Retina (tissue), 1 donor: Measurements from ENCODE around the gene EYS.
"Not testable (repeated sequence)": the region's sequence is repeated elsewhere in the genome, so short reads cannot be mapped to it uniquely, and the experiment has no call there.

ENCODE experiments used
- DNase-seq: peaks from one replicate; pipeline ENCODE4 v3.0.0-alpha.2; 2016

EYS gene

DNA sequence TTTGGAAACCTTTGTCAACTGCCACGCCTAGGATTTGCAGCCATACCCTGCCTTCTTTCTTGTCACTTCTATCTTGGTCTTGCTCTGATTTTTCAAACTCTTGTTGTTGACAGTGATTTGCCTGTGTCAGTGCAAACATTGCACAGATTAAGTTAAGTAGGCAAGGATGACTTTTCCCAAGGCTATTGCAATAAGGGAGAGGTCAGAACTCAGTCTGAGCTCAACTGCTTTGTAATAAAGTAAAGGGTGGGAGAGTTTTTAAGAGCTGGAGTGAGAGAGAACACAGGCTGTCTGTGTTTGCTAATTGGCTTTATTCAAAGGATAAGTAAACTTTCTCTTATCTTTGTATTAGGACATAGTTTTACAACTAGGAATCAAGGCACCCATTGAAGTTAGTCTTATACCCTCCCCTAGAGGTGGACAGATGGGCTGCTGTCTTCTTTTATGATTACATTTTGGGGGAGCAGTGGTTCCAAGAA, 1622.8 kb downstream of the EYS start:
- no peak for DNase-seq

GRCh38 chr6:64083261-64083660, 1623.8 kb downstream of the EYS start:
- DNase-seq: no peak

- no peak for DNase-seq
Observed at GRCh38 chr6:64081453-64081852, 1625.6 kb downstream of the EYS start.

GRCh38 chr6:64074981-64075380, 1632.0 kb downstream of the EYS start:
- DNase-seq: no peak

DNA sequence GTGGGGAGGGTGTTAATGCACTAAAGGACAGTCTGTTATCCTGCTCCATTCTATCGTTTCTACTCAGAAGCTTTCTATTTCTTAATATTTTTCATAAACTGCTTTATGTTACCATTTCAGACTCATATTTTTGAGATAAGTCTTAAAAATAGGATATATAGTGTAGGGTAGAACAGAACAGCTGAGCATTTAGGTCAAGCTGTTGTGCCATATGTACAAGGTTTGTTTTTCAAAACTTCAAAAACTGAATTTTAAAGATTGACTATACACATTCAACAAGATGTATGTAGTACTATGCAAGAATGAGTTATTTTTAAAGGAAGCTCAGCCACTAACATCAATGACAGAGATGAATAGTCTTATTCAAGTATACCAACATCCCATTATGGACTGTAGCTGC, 1634.3 kb downstream of the EYS start:
- no peak for DNase-seq

DNA sequence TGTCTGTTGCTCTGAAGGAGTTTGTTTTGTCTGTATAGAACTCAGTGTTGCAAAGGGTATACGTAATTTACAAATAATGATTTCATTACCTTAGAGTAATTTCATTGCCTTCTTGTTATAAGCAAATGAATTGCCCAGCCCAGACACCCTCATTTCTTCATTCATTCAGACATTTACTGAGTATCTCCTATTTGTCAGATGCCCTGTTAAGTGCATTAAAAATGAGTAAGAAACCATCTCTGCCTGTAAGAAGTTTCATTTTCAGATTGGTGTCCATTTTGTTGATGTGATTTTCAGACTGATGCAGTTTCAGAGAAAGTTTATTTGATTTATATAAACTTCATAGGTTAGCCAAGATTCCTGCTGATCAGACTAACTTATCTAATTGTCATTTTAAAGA, 1642.1 kb downstream of the EYS start:
- DNase-seq: no peak

GRCh38 chr6:64062960-64063683, 1643.9 kb downstream of the EYS start:
- no peak for DNase-seq

DNA sequence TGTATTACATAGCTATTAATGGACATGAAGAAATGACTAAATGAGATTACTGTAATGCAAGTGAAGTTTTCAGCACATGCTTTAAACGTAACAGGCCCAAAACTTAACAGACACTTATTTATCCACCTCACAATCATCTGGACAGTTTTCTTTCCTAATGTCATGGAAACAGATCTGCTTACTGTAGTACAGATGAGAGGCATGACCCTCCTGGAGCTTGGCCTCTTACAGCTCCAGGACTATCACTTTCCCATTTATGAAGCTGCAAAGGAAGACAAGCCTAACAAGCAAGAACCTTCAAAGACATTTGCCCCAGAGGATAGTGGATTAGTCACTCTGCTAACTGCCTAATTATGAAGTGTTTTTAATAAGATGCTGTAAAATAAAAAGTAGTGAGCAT, 1652.2 kb downstream of the EYS start:
- no peak for DNase-seq

DNA sequence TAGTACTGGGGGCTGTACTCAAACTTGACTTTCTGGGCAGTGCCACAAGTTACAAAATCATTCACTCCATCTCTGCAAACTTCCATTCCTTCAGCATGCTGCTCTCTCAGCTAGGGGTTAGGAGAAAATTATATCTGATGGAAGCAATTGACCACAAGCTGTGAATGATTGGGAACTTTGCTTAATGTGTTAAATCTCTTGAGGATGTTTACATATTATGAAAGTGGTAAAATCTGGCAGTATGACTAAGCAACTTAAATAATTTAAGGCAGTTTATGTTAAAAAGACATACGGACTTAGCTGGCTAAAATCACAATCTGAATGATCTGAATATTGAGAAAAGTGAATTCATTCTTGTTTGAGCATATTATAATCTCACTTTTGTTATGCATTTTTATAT, 1656.4 kb downstream of the EYS start:
- DNase-seq: no peak

DNA sequence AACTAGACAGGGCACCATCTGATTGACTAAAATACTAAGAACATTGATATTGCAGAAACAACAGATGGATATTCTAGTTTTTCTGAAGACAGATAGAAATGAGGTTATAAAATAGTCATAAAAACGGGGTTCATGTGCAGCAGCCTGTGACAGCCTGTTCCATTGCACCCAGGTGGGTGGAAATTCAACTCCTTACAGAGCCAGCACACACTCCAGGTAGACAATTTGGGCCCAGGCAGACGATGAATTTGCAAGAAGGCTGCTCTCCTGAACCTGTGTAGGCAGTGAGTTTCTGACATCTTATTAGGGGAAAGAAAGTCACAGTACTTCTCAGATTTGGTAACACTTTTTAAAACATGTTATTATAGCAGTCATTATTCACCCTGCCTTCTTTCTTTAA, 1657.3 kb downstream of the EYS start:
- DNase-seq: no peak

DNA sequence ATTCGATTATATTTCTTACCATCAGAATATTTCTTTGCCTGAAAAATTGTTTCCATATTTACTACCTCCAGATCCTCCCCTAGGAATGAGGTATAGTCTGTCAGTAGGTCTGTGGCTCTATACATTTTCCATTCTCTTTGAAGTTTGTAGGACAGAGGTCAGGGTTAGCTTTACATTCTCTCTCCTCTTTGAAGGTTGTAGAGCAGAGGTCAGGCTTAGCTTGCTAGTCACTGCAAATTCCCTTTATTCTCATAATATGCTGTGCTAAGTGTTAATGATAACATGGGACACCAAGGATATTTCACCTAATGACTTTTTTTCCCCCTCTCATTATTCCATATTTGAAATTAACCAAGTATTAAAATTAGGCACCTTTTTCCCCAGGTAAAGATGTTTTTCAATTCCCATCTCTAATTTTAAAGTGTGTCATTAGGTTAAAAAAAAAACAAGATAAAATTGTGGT, 1660.2 kb downstream of the EYS start:
- no peak for DNase-seq

DNA sequence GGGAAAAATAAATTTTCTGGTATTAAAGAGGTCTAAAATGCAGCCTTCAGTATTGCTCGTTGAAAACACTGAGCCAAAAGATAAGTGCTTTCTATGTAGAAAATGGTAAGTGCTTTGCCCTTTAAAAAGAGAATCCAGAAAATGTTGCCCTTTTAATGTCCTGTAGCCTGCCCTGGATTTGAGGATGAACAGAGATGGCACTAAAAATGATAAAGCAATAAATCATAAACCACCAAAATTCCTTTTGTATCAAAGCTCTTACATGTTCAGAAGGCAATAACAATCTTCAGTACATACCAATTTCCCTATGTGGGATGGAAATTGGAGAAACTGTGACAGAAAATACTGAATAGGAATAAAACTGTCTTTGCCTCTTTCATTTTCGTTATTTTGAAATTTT, 1665.7 kb downstream of the EYS start:
- DNase-seq: no peak

- DNase-seq: no peak
Observed at GRCh38 chr6:64040113-64040512, 1666.9 kb downstream of the EYS start.

DNA sequence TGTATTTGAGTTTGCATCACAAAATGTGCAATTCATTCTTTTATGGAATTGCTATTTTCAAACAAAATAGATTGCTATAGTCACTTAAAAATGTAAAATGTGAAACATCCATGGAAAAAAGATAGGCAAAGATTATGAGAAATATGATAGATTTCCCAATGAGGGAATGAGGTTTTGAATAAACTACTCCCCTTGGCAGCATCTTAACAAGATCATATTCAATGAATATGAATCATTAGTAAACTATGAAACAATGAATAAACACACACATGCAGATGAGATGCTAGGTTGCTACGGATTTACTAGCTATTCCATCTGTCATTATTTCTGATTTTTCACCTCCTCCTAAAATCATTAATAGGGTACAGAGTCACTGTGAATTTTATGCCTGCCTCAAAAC, 1669.6 kb downstream of the EYS start:
- no peak for DNase-seq

- no peak for DNase-seq
Observed at GRCh38 chr6:64034910-64035655, 1671.9 kb downstream of the EYS start.

DNA sequence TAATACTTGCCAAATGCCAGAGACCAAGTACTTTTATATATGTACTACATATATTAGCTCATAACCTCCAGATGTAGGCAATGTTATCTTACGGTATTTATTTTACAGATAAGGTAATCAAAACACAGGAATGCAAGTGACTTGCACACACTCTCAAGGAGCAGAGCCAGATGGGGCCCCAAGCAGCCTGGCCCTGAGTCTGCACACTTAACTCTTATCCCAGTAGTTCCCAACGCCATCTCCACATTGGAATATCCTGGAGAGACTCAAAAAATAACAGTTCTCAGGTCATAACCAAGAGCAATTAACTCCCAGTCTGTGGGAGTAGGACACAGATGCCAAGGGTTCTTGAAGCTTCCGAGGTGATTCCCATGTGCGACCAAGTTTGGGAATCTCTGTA, 1672.7 kb downstream of the EYS start:
- DNase-seq: no peak

GRCh38 chr6:64030950-64031618, 1675.9 kb downstream of the EYS start:
- not testable (repeated sequence) for DNase-seq

DNA sequence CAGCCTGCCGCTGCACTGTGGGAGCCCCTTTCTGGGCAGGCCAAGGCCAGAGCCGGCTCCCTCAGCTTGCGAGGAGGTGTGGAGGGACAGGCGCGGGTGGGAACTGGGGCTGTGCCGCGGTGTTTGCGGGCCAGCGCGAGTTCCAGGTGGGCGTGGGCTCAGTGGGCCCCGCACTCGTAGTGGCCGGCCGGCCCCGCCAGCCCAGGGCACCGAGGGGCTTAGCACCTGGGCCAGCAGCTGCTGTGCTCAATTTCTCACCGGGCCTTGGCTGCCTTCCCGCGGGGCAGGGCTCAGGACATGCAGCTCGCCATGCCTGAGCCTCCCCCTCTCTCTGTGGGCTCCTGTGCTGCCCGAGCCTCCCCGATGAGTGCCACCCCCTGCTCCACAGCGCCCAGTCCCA, 1683.3 kb downstream of the EYS start:
- no peak for DNase-seq

DNA sequence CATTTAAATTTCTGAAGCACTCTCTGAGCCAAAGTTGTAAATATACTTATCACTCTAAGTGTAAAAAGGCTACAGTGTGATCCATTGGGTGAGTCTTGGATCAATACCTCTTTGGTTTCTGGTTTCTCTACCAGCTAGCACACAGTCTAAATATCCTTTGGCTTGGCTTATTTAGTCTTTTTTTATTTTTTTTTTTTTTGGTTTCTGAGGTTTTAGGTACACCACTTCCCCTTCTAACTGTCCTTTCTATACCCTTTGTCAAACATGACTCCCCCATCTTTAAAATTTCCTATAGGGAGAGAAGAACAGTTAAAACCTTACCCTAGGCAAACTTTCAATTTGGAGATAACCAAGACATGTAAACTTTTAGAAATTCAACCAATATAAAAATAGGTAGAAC, 1692.4 kb downstream of the EYS start:
- no peak for DNase-seq

DNA sequence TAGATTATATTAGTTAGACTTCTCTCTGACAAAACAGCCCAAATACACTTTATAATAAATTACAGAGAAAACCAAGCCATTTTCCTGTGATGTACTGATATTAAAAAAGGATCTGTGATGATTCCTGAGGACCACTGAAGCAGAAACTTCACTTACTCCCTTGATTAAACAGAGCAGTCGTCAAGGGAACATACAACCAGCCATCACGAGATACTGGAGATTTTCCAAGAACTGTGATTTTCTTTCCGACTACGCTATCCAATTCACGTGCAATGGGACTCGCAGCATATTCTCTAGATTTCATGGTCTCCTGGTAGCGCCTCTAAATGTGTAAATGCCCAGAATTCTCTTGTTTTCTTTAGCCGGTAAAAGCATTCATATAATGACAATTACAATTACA, 1694.0 kb downstream of the EYS start:
- peak; percentile 48 for DNase-seq

DNA sequence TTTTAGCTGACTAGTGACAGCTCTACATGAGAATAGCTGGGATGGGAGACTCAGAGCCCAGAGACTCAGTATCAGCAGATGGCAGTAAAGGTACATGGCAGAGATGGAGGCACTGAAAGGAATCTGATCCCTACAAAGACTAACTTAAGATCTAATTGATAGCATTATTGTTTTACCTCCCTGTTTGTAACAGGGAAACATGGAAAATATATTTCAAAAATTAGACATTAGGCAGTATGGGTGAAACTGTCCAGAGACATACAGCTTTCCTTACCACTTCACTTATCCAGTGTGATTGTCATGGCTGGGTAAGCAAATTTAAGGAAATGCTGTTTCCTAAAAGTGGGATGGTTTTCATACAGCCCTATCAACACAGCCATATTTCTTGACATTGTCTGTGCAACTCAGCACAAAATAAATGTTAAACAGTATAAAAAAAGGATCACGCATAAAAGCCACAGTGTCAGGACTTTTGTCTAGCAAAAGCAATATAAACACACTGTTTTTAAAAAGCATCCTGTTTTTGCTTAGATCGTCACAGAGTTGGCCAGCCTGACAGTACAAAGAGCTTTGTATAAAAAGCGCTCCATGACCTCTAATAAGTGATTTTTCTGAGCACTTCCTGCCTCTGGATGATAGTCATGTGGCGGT, 1694.5 kb downstream of the EYS start:
- DNase-seq: peak; percentile 65

DNA sequence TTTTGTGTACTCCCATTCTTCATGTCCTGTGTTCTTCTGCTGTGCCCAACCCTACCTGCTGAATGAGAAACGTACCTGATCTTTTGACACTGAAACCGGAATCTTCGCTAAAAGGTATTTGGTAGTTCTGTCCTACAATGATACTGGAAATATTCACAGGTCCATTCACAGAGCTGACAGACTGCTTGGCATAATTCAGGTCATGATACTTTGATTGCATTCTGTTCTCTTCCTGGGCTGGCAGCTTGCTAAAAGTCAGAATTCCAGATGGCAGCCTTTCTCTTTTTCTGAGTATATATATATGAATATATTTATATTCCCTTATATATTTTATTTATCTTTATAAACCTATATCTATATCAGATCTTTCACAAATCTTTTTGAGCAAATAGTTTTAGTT, 1696.4 kb downstream of the EYS start:
- no peak for DNase-seq

GRCh38 chr6:64010010-64010409, 1697.0 kb downstream of the EYS start:
- no peak for DNase-seq
